GDM1 (cell line): ENCODE results near the gene PCLAF.
"Not testable (repeated sequence)": the region's sequence is repeated elsewhere in the genome, so short reads cannot be mapped to it uniquely, and the experiment has no call there.

Experiments
- DNase-seq: peaks from one replicate; lab custom pipeline; 2025; lab: John Stamatoyannopoulos, UW

Gene PCLAF, protein sequence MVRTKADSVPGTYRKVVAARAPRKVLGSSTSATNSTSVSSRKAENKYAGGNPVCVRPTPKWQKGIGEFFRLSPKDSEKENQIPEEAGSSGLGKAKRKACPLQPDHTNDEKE

DNA sequence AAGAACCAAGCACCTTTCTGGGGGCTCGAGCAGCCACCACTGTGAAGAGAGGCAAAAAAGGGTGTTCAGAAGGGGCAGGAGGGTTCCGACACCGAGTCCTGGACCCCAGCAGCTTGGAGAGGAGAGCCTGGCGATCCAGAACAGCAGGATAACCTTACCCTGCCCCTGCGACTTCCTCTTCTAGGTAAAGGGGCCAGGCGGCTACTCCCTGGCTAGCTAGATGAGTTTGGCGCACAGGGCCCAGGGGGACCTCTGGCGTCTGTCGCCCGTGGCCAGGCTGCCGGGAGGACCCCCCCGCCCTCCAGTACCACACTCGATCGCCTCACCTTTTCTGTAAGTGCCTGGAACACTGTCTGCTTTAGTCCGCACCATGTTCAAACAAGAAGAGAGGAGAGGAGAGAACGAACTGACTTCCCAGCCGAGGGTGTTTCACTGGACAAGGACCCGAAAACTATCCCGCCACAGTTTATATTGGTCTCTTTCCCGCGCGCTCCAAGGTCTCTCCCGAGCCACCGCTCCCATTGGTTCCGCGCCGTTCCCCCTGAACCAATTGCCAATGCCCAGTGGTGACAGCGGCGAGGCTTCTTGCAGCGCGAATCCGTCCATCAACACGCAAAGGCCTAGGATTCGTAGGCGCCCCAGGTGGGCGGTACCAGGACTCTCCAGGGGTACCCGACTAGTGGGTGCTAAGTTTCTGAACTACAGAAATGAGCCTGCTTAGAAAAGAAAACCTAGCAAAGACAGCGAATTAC lies at the start of gene PCLAF:
Gene PCLAF (minus strand): TSS at position 442 of the 752 bp plus-strand sequence. CDS start 70 bp downstream, at position 372.
- peak; percentile 93 for DNase-seq

DNA sequence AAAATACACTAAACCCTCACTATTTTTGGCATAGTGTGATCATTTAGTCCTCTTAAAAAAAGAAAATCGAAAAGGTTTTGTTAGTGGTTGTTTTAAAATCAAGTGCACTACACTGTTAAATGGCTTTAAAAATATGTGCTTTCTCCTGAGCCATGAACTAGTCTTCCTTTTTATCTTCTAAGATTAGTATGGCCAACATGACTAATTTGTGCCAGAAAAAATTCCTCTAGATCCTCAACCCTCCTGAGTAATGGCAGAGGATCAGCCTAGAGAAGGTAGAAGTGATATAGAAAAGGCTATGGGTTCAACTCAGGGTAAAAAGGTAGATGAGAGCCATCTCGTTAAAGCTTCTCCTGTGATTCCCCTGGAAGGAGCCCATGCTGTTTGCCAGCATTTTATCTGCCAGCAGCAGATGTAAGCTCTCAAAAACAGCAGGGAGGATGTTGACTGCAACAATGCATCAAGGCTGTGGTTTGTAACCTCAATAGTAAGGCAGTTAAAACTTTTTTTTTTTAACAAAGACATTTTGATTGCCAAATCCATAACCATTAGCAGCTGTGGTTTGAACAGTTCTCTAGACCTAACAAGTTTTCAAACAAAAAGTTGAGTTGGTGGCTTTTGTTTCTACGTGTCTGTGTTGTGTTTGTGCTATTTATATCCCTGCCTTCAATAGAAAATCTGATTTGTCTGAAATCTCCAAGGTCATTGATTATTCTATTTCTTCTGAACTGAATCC lies 48.9 kb upstream of the PCLAF start:
- peak; percentile 50 for DNase-seq

GRCh38 chr15:64429448-64429847 lies 48.2 kb upstream of the PCLAF start:
- no peak for DNase-seq

DNA sequence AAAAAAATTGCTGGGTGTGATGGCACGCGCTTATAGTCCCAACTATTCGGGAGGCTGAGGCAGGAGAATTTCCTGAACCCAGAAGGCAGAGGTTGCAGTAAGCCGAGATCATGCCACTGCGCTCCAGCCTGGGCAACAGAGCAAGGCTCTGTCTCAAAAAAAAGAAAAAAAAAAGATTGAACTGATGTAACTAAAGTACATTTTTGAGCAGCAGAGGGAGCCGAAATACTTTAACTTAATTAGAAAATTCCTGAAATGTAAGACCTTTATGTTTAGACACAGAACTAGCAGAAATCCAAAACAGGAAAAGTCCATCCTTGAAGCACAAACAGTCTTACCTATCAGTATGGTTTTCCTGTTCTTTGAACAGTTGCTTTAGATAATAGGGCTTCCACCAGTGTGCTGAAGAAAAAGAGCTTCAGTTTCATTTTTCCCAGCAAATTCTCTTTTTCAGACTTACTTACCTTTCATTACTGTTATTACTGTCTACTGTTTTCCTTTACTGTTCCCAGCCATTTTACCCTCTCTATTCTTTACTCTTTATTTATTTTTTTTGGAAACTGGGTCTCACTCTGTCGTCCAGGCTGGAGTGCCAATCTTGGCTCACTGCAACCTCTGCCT lies 45.7 kb upstream of the PCLAF start:
- no peak for DNase-seq

DNA sequence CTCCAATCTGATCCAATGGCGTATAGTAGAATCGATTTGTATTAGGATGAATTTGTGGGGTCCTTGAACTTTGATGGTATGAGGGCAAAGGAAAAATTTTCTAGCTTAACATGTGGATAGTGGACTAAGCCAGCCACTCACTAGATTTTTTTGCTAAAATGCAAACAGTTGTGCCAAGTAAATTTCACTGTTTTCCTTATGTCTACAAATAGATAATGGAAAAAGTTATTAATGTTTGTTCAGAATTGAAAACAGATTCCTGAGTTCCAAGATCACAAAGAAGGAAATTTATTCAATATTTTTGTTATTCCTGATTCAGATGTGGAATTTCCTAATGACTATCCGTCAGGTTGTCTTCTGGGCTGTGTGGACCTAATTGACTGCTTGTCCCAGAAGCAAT lies 44.0 kb upstream of the PCLAF start:
- no peak for DNase-seq

- no peak for DNase-seq
Observed at GRCh38 chr15:64423970-64424369, 42.7 kb upstream of the PCLAF start.

DNA sequence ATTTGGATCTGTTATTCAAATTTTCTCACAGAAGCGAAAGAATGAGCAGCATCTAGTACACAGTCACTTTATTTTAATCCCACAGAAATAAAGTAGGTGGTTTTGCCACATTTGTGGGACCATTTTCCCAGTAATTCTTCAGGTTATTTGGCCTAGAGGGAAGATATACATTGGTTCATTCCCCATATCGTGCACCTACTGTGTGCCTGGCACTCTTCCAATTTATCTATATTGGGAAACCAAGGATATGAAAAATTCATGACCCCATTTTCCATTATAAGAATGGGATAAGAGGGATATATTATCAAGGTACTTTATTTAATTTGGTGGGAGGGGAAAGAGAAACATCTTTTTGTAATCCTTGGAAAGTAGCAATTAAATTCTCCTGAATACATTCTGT lies 41.5 kb upstream of the PCLAF start:
- no peak for DNase-seq

DNA sequence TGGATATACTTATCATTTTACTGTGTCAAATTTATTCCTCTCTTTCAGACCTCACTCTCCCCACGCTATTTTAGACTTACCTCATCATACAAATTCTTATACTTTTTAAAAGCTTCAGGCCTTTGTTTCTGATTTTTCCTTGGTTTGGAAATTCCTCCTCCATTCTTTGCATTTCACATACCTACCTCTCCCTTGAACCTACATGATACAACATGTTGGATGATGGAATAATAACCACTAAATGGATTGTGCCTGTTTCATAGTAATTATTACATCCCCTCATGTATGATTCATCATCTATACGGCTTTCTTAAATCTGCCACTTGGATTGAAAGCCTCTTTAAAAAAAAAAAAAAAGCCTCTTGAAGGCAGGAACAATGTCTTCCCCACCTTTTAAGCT lies 31.0 kb upstream of the PCLAF start:
- DNase-seq = no peak

- DNase-seq = no peak
Observed at GRCh38 chr15:64400583-64400982, 19.3 kb upstream of the PCLAF start.

- DNase-seq = no peak
Observed at GRCh38 chr15:64398575-64398974, 17.3 kb upstream of the PCLAF start.

DNA sequence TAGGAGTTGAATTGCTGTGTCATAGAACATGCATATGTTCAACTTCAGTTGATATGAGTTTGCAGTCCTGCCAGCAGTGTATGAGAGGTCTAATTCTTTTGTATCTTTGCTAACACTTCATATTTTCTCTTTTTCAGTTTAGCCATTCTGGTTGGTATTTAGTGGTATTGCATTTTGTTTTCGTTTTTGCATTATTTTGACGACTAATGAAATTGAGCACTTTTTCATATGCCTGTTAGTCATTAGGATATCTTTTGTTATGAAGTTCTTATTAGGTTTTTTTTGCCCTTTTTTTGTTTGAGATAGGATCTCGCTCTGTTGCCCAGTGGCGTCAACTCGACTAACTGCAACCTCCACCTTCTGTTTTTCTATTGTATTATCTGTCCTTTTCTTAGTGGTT lies 15.5 kb upstream of the PCLAF start:
- no peak for DNase-seq

- DNase-seq = not testable (repeated sequence)
Observed at GRCh38 chr15:64392471-64392870, 11.2 kb upstream of the PCLAF start.

- DNase-seq = no peak
Observed at GRCh38 chr15:64389036-64389435, 7.8 kb upstream of the PCLAF start.

GRCh38 chr15:64387562-64388168 lies 6.4 kb upstream of the PCLAF start, which contains the start of gene TRIP4:
Gene TRIP4, plus strand, starts transcription at chr15:64387836. Its CDS starts 28 bp downstream, at chr15:64387864.
- peak; percentile 97 for DNase-seq

DNA sequence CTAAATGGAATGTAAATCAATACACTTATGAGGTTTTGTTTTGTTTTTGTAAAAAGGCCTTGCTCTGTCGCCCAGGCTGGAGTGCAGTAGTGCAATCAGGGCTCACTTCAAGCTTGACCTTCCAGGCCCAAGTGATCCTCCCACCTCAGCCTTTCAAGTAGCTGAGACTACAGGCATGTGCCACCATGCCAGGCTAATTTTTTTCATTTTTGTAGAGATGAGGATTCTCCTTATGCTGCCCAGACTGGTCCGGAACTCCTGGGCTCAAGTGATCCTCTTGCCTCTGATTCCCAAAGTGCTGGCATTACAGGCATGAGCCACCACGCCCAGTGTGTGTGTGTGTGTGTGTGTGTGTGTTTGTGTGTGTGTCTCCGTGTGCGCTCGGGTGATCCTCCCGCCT lies 5.0 kb upstream of the PCLAF start:
- no peak for DNase-seq

- DNase-seq = no peak
Observed at GRCh38 chr15:64383760-64384159, 2.5 kb upstream of the PCLAF start.

DNA sequence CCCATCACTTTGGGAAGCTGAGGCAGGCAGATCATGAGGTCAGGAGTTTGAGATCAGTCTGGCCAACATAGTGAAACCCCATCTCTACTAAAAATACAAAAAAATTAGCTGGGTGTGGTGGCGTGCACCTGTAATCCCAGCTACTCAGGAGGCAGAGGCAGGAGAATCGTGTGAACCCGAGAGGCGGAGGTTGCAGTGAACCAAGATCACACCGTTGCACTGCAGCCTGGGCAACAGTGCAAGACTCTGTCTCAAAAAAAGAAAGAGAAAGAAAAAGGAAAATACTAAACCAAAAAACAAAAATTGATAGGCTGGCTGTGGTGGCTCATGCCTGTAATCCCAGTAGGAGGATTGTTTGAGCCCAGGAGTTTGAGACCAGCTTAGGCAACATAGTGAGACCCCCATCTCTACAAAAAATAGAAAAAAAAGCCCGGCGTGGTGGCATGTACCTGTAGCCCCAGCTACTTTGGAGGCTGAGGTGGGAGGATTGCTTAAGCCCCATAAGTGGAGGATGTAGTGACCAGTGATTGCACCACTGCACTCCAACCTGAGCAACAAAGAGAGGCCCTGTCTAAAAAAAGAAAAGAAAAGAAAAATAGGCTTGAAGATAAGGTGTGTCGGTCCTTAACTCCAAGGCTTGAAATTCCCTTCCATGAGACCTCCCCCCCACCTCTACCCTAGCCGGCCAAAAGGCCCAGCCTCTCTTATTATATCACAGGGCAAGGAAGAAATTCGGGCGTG lies 941 bp downstream of the PCLAF start:
- DNase-seq = not testable (repeated sequence)

- DNase-seq = no peak
Observed at GRCh38 chr15:64379216-64379960, 1.9 kb downstream of the PCLAF start.

DNA sequence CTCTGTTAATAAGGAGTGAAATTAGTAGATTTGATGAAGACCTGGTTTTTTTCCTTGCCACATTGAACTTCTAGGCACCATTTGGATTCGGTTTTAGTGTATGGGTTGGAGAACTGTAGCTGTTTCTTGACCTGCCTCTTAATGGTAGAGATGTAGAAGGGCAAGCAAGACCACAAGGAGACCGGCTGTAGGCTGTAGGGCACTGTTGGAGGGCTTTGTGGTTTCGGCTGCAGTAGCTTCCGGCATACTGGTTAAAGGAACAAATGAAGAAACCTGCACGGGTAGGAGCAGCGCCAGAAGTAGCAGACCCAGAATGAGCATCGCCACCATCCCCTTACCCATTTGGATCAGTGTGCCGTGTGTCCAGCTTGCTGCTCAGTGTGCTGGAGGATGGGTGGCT lies 7.9 kb downstream of the PCLAF start:
- DNase-seq = no peak

DNA sequence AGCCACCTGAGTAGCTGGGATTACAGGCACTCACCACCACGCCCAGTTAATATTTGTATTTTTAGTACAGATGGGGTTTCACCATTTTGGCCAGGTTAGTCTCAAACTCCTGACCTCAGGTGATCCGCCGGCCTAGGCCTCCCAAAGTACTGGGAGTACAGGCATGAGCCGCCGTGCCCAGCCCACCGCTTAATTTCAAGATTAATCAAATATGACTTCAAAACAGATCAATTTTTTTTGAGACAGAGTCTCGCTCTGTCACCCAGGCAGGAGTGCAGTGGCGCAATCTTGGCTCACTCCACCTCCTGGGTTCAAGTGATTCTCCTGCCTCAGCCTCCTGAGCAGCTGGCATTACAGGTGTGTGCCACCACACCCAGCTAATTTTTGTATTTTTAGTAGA lies 9.9 kb downstream of the PCLAF start:
- not testable (repeated sequence) for DNase-seq

GRCh38 chr15:64369078-64369607 lies 12.1 kb downstream of the PCLAF start:
- DNase-seq = no peak
